LNCAP (cell line): ENCODE results near the gene NKAIN4.

Source experiments
- TF ChIP-seq, protein P1 (sequence below): fragments of 450-650 bp; IDR thresholded peaks from 2 replicates; pipeline ENCODE4 v1.5.1; 2017; ENCODE audit warnings: mild to moderate bottlenecking

Gene NKAIN4

DNA sequence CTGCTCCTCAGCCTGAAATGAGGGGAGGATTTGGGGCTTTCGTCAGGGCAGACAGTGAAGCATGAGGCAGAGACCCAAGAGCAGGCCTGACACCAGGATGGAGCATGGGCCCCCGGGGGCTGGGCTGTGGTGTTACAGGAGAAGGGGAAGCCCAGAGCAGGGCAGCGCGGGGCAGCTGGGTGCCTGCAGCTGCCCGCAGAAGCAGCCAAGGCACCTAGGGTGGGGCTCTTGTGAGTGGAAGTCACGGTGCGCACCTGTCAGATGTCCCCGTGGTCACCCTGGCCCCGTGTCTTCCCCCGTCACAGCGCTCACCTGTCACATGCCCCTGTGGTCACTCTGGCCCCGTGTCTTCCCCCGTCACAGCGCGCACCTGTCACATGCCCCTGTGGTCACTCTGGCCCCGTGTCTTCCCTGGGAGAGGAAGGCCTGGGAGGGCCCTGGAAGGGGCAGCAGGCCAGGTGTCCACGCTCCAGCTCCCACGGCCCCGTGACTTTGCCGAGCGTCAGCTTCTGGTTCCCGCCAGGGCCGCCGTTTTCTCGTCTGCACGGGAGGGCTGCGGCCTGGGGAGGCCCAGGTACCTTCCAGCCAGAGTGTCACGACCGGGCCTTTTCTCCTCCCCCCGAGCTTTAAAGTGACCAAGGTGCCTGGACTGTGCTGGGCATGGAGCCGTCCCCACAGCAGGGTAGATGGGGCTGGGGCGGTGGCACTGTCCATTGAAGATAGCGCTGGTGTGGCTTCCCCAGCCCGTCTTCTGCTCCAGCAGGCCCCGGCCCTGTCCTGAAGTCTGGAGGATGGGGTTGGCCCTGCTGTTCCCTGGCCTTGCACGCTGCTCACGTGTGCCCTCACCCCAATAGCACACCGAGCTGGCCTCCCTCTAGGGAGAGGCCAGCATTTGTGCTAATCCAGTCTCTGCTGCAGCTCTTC lies 27.7 kb upstream of the NKAIN4 start:
- TF ChIP-seq, protein P1, sequence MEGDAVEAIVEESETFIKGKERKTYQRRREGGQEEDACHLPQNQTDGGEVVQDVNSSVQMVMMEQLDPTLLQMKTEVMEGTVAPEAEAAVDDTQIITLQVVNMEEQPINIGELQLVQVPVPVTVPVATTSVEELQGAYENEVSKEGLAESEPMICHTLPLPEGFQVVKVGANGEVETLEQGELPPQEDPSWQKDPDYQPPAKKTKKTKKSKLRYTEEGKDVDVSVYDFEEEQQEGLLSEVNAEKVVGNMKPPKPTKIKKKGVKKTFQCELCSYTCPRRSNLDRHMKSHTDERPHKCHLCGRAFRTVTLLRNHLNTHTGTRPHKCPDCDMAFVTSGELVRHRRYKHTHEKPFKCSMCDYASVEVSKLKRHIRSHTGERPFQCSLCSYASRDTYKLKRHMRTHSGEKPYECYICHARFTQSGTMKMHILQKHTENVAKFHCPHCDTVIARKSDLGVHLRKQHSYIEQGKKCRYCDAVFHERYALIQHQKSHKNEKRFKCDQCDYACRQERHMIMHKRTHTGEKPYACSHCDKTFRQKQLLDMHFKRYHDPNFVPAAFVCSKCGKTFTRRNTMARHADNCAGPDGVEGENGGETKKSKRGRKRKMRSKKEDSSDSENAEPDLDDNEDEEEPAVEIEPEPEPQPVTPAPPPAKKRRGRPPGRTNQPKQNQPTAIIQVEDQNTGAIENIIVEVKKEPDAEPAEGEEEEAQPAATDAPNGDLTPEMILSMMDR, result no peak

DNA sequence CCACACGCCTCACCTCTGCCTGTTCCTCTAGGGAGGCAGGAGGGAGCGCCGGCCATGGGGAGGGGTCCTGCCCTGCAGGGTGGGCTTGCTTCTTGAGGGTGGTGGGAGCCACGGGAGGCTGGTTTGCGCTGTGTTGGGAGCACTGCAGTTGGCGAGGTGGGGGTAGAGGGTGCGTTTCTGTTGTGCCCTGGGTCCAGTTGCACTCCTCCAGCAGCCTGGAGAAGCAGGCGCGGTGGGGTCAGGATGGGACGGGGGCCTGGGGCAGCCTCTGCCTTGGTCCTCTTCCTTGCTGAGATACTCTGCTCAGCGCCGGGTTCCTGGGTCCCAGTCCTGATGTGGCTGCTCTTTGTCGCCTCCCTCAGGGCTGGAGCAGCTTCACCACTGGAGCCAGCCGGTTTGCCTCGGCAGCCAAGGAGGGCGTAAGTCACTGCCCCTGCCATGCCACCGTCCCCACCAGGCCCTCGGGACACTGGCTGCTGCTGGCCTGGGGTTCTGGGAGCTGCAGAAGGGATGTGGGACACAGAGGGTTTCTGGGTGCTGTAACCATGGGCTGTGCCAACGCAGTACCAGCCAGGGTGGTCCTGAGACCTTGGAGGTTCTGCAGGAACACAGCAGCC lies 26.8 kb upstream of the NKAIN4 start:
- TF ChIP-seq, protein P1, result peak; percentile 45

DNA sequence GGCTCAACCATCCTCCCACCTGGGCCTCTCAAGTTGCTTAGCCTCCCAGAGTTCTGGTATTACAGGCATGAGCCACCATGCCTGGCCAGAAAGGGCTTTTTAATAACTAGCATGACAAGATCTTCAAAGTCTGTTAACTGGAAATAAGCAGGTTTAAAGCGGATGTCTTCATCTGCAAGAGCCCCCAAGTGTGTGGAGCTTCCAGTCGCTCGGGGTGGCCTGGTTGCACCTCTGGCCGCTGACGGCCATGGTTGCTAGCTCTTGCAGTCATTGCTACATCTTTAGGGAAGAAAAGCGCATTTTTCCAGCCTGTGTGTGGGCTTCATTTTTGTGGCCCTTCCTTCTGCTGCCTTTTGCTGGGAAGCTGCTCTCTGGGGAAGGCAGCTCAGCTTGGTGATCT lies 26.1 kb upstream of the NKAIN4 start:
- TF ChIP-seq, protein P1, result no peak

DNA sequence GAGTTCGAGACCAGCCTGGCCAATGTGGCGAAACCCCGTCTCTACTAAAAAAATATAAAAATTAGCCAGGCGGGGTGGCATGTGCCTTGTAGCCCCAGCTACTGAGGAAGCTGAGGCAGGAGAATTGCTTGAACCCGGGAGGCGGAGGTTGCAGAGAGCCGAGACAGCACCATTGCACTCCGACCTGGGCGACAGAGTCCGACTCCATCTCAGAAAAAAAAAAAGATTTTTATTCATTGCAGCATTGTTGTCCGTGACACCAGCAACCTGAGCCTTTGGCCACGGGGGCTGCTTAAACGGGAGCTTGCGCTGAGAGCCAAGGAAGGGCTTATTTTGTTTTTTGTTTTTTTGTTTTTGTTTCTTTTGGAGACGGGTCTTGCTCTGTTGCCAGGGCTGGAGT lies 25.7 kb upstream of the NKAIN4 start:
- TF ChIP-seq, protein P1, result no peak

DNA sequence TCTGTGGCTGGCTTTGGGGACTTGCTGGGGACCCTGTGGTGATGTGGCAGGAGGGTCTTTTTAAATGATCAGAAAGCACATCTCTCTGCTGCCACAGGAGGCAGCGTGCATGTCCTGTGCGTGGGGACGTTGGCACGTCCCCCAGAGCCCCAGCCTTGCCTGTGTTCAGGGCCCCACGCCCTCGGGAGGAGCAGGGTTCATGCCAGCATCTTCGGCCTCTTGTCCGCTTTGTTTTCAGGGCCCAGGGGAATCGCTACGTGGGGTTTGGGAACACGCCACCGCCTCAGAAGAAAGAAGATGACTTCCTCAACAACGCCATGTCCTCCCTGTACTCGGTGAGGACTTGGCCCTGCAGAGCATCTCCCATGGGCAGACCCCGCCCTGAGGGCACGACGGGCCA lies 24.4 kb upstream of the NKAIN4 start:
- TF ChIP-seq, protein P1, result no peak

DNA sequence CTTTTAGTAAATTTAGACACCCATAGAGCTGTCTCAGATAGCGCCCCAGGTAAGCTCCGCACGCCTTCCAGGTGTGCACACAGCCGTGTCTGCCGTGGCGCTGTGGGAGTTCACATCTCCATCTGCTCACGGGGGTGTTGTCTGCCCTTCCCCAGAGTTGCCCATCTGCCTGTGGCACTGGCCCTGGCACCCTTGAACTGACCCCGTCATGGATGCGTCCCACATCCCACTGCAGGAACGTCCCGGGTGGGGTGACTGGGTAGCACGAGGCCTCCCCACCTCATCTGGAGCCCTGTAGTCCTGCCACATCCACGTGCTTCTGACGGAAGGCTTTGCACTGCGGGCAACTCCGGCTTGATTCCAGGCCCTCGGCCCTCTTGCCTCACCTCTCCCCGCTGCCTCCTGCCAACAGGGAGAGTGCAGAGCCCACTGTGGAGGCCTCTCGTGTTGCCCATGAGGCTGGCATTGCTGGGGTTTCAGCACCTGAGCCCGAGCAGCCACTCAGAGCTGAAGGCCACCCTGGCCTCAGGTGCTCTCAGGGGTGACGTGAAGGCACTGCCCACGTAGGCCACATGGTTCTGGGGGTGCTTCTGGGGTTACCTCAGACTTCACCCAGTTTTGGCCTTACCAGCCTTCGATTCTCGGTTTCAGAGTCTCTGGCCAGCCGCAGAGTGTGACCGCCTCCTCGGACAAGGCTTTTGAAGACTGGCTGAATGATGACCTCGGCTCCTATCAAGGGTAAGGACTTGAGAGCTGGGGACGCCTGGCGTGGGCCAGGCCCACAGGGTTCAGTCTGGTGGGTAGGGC lies 23.4 kb upstream of the NKAIN4 start:
- TF ChIP-seq, protein P1, result no peak

DNA sequence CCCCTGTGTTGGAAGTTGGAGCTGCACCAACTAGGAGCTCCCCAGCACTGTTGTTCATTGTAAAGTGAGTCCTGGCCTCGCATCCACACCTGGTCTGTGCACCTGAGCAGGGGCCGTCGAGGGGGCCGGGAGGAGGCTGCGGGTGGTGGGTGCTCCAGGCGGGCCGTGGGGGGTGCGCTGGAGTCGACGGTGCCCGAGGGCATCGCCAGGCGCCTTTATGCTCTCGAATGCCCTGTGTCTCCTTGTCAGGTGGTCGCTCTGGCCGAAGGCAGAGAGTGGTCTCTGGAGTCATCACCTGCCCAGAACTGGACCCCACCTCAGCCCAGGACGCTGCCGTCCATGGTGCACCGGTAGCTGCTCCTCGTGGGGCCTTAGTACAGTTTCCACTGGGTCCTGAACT lies 22.7 kb upstream of the NKAIN4 start:
- TF ChIP-seq, protein P1, result no peak
